ENCODE data around the gene PTGER3.

- TF ChIP-seq CTCF (IDR thresholded peaks at IDR 0.05) (no peak), POLR2A (IDR thresholded peaks at IDR 0.05) (no peak)
Measured at GRCh38 chr1:71037829-71038620, 9.6 kb downstream of the PTGER3 start.

All from ovary (tissue), 3 donors.